GM18951 (cell line): Measurements from ENCODE around the gene FAM163B.

Experiments used
- POLR2A ChIP-seq: IDR thresholded peaks from 4 replicates; pipeline ENCODE4 v1.6.1; 2011; ENCODE audit warnings: mild to moderate bottlenecking; ENCODE audit not compliant: insufficient read length, insufficient read depth; ENCODE audit errors: extremely low read depth
- in situ Hi-C: fragments of 300-500 bp; cut with MboI; formaldehyde crosslinking; loops from one replicate; pipeline ENCODE4 v1.12.0; 2022; ENCODE audit warnings: low sequenced_read_pairs, mixed read lengths, inconsistent platforms; ENCODE audit not compliant: unreplicated experiment

Gene FAM163B

GRCh38 chr9:133593587-133594253 lies 15.5 kb downstream of the FAM163B start:
- in situ Hi-C loops, result no loop called here
- TF ChIP-seq POLR2A, result no peak

GRCh38 chr9:133592731-133593409 lies 16.3 kb downstream of the FAM163B start:
- in situ Hi-C loops, result no loop called here
- no peak for TF ChIP-seq POLR2A

GRCh38 chr9:133591985-133592384 lies 17.2 kb downstream of the FAM163B start:
- TF ChIP-seq POLR2A, result no peak
- in situ Hi-C loops, result no loop called here

- TF ChIP-seq POLR2A, result no peak
- in situ Hi-C loops, result no loop called here
Measured at GRCh38 chr9:133591116-133591910, 17.9 kb downstream of the FAM163B start.

GRCh38 chr9:133590231-133590855 lies 18.8 kb downstream of the FAM163B start:
- no peak for TF ChIP-seq POLR2A
- in situ Hi-C loops, result no loop called here

- in situ Hi-C loops, result no loop called here
Measured at GRCh38 chr9:133589454-133590227, 19.5 kb downstream of the FAM163B start.

GRCh38 chr9:133587466-133587865 lies 21.7 kb downstream of the FAM163B start:
- in situ Hi-C loops, result no loop called here
- TF ChIP-seq POLR2A, result no peak

More at GRCh38 chr9:133589454-133590227, 19.5 kb downstream of the FAM163B start:
- TF ChIP-seq POLR2A, result no peak

GRCh38 chr9:133587051-133587450 lies 22.1 kb downstream of the FAM163B start:
- TF ChIP-seq POLR2A, result no peak
- in situ Hi-C loops, result no loop called here

- in situ Hi-C loops, result no loop called here
- no peak for TF ChIP-seq POLR2A
Measured at GRCh38 chr9:133585481-133586351, 23.5 kb downstream of the FAM163B start.

- TF ChIP-seq POLR2A, result no peak
- in situ Hi-C loops, result no loop called here
Measured at GRCh38 chr9:133584559-133585476, 24.4 kb downstream of the FAM163B start.

GRCh38 chr9:133584167-133584558 lies 25.0 kb downstream of the FAM163B start:
- TF ChIP-seq POLR2A, result no peak
- in situ Hi-C loops, result no loop called here
